DND-41 (cell line): ENCODE data around the gene DBP.

Experiments used
- CTCF ChIP-seq: IDR thresholded peaks from 2 replicates; pipeline ENCODE4 v1.5.1; 2012; ENCODE audit warnings: borderline replicate concordance, low read length, moderate library complexity, mild to moderate bottlenecking; ENCODE audit not compliant: poor library complexity, severe bottlenecking; ENCODE audit errors: extremely low read depth
- EZH2 ChIP-seq: IDR thresholded peaks from 3 replicates; pipeline ENCODE4 v1.6.1; 2012; ENCODE audit warnings: borderline replicate concordance, low read depth, mild to moderate bottlenecking, moderate library complexity, low read length, inconsistent platforms; ENCODE audit not compliant: severe bottlenecking

GRCh38 chr19:48636859-48637448, at the start of gene DBP:
- TF ChIP-seq CTCF (peak; percentile 32), EZH2 (no peak)
